SW 1271 (cell line): ENCODE data around the gene CECR2.
"Not testable (repeated sequence)": the region's sequence is repeated elsewhere in the genome, so short reads cannot be mapped to it uniquely, and the experiment has no call there.

Experiments used
- DNase-seq, 2 experiments: peaks; one replicate each; lab custom pipeline; 2025; lab: John Stamatoyannopoulos, UW

The CECR2 gene

GRCh38 chr22:17514084-17514483, 144.8 kb downstream of the CECR2 start:
- no peak for DNase-seq

DNA sequence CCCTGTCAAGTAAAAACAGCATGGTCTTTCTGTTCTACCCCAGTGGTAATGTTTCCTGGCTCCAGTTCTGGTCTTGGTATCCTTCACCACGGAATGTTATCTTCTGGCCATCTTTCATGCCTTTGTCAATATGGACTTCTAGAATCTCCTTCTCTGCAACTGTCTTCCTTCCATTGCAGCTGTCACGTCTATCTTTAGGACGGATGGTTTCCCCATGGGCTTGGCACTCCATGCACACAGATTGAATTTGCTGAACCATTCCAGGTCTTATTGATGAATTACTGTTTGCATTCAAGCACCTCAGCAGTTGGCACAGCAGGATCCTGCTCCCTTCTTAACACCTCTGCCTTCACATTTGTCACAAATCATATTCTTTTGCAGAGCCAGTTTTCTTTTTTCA, 149.1 kb downstream of the CECR2 start:
- no peak for DNase-seq

DNA sequence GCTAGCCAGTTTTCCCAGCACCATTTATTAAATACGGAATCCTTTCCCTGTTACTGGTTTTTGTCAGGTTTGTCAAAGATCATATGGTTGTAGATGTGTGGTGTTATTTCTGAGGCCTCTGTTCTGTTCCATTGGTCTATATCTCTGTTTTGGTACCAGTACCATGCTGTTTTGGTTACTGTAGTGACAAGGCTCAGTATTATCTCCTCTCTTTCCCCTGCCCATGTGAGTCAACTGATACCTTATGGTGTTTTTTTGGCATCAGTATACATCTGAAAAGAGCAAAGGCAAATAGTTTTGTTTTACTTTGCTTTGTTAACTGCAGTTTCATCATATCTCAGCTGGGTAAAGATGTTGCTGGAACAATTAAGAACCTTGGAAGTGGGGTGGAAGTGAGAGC, 152.7 kb downstream of the CECR2 start:
- DNase-seq = not testable (repeated sequence)

GRCh38 chr22:17523925-17524324, 154.7 kb downstream of the CECR2 start:
- DNase-seq = no peak

DNA sequence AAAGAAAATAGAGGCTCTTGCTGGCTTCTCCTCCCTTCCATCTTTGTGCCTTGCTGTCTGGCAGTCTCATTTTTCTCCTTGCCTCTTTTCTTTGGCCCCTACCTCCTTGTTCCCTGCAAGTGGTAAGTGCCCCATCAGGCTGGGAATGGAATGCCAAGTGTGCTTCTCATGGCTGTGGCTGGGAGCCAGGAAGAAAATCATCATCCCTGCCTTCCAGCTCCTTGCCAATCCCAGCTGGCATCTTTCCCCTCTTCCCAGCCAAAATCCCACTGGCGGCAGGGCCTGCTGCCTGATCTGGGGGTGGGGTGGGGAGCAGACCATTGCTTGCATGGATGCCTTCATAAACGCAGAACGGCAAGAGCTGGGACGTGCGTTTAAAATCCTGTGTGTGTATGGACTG, 167.0 kb downstream of the CECR2 start:
- no peak for DNase-seq

GRCh38 chr22:17537155-17537554, 167.9 kb downstream of the CECR2 start:
- DNase-seq = no peak

- no peak for DNase-seq
Observed at GRCh38 chr22:17540481-17540880, 171.2 kb downstream of the CECR2 start.

DNA sequence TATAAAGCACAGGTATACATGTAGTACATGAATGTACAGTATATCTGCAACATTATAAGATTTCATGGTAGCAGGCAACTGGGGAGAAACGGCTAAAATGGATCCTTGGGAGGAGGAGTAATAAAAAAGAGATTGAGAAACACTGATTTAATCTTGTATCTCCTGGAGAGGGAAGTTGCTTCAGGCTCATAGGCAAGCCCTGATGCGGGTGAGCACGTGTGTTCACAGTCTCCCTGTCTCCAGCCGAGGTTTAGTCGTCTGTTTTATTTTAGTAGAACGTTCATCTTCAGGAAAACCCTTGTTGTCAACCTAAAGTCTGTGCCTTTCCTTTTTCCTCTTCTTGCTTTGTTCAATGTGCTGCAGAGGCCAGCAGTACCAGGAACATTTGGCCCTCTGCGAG, 172.2 kb downstream of the CECR2 start:
- no peak for DNase-seq

GRCh38 chr22:17542452-17542851, 173.2 kb downstream of the CECR2 start:
- DNase-seq = no peak

GRCh38 chr22:17548010-17548755, 178.9 kb downstream of the CECR2 start:
- no peak for DNase-seq

DNA sequence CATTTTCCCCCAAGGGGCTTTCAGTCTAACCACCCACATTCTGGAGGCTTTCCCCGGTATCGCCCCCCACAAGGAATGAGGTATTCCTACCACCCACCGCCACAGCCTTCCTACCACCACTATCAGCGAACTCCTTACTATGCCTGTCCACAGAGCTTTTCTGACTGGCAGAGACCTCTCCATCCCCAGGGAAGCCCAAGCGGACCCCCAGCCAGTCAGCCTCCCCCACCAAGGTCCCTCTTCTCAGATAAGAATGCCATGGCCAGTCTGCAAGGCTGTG, 179.4 kb downstream of the CECR2 start:
- DNase-seq = no peak

DNA sequence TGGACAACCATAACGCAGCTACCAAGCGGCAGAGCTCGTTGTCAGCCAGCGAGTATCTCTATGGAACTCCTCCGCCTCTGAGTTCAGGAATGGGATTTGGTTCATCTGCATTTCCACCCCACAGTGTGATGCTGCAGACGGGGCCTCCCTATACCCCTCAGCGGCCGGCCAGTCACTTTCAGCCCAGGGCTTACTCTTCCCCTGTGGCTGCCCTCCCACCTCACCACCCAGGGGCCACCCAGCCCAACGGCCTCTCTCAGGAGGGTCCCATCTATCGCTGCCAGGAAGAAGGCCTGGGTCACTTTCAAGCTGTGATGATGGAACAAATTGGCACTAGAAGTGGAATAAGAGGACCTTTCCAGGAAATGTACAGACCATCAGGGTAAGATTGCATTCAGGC, 179.9 kb downstream of the CECR2 start:
- no peak for DNase-seq

DNA sequence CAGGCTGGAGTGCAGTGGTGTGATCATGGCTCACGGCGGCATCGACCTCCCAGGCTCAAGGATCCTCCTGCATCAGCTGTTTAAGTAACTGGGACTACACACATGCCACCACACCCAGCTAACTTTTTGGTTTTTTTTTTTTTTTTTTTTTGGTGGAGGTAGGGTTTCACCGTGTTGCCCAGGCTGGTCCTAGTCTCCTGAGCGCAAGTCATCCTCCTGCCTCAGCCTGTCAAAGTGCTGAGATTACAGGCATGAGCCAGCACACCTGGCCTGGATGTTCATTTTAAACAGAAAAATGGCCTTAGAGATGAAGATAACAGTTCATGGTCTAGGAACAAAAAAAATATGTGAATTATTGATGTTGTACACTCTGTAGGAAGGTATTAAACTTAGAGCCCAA, 180.4 kb downstream of the CECR2 start:
- no peak for DNase-seq

DNA sequence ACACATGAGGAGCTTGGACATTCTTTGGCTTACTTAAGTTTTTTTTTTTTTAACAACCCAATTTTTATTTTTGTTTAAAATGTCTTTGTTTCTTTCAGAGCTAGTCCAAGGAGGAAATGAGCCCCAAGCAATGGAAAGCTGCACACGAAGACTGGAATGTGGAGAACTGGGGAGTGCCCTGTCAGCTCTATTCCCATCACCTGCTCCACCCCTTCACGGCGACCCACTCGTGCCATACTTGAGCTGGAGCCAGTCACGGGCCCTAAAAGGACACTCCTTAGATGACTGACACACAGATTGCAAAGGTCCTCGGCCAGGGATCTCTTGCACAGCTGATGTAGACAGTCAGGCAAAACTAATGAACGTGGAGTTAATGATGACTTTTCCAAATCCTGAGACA, 183.5 kb downstream of the CECR2 start:
- no peak for DNase-seq

DNA sequence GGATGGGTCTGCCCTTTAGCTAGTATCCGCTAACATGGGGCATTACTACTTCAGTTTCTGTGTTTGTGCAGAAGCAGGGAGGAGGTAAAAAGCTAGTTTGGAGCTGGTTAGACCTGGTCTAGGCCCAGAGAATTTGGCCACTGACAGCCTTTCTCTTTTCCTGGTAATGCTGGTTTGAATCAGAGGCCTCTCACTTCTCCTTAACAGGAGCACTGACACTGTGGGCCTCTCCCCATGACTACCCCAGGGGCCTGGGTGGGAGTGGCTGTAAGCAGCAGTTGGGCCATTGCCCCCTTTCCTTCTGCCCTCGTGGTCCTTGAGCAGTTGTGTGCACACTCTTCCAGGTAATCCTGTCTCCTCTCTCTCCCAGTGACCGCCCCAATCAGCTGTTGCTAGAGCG, 185.6 kb downstream of the CECR2 start:
- no peak for DNase-seq

GRCh38 chr22:17559188-17559587, 189.9 kb downstream of the CECR2 start:
- DNase-seq = no peak

DNA sequence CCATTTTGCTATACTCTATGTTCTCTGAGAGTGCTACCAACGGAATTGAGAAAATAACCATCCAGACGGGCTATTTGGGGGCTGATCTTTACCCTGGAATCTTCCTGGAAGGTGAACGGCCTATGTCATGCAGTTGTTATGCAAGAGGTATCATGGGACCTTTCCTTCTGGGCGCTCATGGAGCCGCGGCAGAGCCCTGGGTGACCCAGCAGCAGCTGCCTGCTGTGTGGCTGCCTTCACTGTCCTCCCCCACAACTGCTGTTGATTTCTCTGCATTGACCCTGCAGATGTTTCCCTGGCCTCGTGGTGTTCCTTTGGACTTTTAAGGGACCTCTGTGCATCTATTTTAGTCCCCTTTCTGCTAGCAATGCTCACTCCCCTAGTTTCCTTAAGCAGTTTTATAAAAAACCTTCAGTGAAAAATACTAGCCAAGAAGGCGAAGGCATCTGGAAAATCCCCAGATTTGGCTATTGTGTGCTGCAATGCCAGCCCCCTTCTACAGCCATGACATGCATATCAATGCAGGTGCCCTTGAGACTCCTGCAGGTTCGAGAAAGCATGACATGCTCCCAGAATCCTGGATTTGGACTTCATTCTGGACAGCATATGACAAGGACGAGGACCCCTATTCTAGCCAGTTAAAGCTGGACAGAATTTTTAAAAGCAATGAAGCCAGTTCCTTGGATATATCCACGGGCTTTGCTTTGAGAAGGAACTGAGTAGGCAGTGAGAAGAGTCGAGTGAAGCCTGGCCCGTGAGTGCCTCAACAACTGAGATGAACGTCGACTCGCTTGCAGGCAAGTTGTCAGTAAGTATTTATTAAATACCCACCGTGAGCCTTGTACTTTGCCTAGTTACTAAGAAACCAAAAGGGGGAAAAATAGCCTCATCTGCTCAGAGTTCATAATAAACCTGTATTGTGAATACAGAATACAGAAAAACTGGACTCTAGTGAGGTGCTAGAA, 193.9 kb downstream of the CECR2 start, which contains the start of gene SLC25A18:
TSS of gene SLC25A18 (plus strand) at position 593 of the 965 bp plus-strand sequence. CDS start 16,447 bp downstream, outside the sequence.
- DNase-seq = no peak

DNA sequence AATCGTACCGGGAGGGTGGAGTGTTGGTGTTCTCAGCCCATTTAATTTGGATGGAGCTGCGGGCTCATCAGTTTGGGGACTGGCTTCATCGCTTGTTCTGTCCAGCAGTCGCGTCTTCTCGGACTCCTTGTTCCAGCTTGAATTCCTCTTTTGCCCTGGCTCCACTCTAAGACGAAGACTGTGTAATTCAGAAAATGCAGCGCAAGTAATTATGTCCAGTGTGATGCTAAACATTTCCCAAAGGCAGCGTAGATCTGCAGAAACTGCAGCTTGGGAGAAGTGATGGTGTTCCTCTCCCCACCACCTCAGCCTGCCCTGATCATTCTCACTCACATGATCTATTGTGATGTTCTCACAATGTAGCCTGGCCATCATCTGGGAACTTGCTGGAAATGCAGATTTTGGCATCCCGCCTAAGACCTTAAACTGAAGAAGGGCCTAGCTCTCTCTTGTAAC, 194.7 kb downstream of the CECR2 start:
- DNase-seq = no peak

GRCh38 chr22:17566016-17566687, 196.9 kb downstream of the CECR2 start:
- DNase-seq = not testable (repeated sequence)

DNA sequence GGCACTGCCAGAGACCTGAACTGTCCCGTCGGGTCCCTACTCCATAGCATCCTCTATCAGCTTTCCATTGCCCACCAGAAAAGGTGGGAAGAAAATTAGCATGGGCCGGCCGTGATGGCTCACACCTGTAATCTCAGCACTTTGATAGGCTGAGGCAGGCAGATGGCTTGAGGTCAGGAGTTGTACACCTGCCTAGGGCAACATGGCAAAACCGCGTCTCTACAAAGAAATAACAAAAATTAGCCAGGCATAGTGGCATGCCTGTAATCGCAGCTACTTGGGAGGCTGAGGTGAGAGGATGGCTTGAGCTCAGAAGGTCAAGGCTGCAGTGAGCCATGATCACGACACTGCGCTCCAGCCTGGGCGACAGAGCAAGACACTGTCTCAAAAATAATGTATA, 197.5 kb downstream of the CECR2 start:
- DNase-seq = no peak

GRCh38 chr22:17569971-17570511, 200.8 kb downstream of the CECR2 start:
- DNase-seq = no peak
